Measurements from ENCODE around the gene NTHL1.

Gene NTHL1

GRCh38 chr16:2083876-2084780 lies 36.5 kb upstream of the NTHL1 start:
- DNase-seq = no peak

DNA sequence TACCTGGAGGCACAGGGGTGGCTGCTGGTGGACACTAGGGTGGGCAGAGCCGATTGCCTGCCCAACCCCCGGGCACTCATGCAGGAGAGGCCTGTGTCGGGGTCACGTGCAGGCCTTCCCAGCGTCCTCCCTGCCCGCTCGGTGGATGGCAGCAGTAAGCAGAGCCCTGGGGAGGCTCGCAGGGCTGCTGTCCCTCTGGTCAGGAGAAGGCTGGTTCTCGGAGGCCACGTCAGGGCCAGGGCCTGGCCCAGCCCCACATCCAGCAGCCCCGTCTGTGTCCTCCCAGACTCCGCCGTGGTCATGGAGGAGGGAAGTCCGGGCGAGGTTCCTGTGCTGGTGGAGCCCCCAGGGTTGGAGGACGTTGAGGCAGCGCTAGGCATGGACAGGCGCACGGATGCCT lies 35.8 kb upstream of the NTHL1 start:
- no peak for DNase-seq

DNA sequence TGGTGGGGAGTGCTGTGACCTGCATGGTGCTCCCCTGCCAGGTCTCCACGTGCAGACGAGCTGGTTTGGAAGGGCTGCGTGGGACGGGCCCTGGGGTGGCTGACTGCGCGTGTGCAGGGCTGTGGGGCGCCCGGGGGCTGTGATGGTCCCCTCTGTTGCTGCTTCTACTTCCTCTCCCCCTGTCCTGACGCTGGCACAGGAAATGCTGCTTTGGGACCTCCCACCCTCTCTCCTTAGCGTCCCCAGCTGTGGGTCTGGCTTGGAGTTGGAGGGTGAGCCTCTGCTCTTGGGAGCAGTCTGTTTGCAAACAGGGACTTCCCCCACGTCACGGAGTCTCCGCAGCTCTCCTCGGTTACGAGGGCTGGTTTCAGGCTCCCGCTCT lies 35.3 kb upstream of the NTHL1 start:
- DNase-seq = no peak

DNA sequence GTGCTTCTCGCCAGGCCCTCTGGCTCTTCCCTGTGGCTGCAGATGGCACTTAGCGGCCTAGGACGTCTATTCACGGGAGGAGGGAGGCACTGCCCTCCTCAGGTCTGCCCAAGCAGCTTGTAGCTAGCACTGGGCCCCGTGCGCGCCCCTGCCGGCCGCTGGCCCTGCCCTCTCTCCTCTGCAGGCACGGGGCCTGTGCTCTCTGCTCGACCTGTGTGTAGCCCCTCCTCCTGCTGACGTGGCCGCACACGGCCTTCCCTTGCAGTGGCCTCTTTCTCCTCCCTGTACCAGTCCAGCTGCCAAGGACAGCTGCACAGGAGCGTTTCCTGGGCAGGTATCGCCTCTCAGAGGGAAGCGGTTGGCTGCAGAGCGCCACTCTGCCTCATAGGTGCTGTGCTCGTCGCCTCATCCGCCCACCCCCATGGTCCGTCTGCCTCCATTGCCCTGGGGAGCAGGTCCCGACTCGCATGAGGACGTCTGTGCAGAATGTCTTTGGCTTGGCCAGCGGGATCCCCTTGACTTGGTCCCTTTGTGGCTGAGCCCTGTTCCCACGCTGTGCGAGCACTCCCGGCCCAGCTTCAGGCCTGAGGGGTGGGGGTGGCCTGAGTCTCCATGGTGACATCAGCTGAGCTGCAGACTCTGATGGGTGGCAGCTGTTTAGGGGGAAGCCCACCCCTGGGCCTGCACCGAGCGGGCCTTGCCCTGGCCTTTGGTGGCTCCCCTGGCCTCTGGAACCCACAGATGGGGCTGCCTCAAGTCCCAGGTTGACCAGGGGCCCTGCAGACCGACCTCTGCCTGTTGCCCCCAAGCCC lies 34.7 kb upstream of the NTHL1 start:
- no peak for DNase-seq

DNA sequence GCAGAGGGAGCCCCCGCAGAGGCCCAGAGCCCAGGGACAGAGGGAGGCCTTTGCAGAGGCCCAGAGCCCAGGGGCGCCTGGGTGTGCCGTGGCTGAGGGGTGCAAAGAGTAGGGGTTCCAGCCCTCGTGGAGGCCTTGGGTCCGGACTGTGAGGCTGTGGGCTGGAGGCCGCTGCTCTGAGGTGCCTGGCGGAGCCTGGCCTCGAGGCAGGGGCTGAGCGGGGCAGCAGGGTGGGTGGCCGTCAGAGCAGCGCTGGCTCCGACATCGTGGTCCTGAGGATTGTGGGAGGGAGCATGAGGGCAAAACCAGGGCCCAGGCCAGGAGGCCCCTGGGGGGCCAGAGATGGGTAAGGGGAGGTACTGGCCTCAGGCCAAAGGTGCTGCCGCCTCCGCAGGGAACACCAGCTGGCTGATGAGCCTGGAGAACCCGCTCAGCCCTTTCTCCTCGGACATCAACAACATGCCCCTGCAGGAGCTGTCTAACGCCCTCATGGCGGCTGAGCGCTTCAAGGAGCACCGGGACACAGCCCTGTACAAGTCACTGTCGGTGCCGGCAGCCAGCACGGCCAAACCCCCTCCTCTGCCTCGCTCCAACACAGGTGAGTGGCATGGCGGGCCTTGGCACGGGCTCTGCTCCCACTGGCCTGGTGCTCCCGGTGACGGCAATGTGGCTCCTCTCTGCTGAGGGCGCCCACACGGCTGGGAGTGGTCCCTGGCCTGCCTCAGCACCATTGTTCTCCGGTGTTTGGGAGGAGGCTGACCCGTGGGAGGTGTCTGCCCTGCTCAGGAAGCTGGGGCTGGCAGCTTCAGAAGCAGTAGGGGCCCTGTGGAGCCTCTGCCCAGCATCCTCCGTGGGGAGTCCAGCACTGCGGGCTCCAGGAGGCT lies 33.8 kb upstream of the NTHL1 start:
- no peak for DNase-seq

DNA sequence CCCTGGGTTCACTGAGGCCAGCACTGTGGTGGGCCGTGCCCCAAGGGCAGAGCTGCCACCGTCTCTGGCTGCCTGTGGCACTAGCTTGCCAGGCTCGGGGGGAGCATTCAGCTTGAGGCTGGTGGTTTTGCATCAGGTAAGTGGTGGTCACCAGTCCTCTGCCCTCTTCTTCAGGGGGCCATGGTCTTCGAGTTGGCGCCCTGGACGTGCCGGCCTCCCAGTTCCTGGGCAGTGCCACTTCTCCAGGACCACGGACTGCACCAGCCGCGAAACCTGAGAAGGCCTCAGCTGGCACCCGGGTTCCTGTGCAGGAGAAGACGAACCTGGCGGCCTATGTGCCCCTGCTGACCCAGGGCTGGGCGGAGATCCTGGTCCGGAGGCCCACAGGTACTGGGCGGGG lies 32.4 kb upstream of the NTHL1 start:
- no peak for DNase-seq

- no peak for DNase-seq
Observed at GRCh38 chr16:2079311-2079800, 31.7 kb upstream of the NTHL1 start.

DNA sequence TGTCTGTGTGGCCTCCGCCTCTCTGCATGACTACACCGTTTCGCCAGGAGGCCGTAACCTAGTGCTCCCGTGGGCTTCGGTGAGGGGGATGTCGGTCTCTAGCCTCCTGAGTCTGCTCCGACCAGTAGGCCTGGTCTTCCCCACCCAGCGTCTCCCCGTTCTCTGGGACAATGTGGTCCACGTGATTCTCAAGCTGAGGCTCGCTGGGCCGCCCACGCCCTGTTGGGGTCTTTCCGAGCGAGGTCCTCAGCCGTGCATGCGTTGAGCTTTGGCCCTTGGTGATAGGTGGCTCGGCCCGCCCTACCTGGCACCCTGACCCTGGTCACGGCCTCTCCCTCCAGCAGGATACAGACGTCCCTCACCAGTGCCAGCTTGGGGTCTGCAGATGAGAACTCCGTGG lies 31.1 kb upstream of the NTHL1 start:
- DNase-seq = no peak

- DNase-seq = no peak
Observed at GRCh38 chr16:2078096-2078495, 30.5 kb upstream of the NTHL1 start.

DNA sequence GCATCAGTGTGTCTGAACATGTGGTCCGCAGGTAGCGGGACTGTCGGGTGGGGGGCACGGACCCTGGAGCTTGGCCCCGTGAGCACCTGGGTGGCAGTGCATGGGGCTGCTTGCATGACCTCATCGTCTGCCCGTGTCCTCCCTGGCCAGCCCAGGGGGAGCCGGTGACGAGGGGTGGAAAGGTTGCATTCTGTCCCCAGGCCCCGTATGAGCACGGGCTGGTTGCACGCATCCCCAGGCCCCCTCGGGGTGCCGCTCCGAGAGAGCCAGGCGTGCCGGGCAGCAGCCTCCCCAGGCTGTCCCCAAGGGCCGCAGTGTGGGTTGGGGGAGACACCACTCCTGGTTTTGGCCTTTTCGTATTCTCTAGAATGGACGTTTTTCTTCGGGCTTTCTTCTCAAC lies 30.1 kb upstream of the NTHL1 start:
- no peak for DNase-seq

DNA sequence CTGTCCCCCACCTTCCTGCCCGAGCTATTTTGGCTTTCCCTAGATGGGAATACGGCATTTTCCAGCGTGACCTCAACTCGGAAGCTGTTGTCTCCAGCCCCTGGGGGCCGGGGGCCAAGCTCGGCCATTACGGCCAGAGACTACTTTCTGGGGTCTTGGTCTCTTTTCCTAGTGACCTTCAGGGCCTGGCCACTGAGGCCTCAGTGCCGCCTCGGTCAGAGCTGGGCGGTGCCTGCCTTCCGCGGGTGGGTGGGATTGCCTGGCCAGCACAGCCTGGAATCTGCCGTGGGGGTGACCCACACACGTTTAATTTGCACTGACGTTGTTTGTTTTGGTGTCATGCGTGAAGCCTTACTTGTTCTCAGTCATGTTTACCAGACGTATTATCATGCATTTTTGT lies 29.4 kb upstream of the NTHL1 start:
- no peak for DNase-seq

DNA sequence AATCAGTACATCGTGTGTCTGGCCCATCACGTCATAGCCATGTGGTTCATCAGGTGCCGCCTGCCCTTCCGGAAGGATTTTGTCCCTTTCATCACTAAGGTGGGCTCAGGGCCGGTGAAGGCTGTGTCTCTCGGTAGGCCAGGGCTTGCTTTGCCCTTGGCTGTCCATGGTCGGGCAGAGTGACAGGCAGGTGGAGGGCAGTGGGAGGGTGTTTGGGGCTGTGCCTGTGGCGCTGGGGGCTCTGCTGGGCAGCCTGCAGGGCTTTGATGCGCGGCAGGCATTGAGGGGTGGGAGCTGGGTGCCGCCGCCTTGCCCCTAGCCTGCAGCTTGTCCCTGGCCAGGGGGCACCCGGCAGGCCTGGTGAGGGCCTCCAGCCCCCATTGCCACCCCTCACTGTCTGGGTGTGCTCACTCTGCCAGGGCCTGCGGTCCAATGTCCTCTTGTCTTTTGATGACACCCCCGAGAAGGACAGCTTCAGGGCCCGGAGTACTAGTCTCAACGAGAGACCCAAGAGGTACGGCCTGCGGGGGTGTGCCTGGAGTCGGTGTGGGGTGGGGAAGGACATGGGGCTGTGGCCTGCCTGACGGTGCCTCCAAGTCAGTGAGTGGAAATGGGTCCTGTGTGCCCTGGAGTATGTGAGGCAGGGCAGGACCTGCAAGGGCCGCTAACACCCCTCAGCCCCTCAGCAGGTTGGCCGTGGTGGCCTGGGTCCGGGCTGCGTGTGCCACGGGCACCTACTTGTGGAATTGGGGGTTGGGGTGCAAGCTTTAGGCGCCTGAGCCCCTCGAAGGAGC lies 28.6 kb upstream of the NTHL1 start:
- DNase-seq = no peak

DNA sequence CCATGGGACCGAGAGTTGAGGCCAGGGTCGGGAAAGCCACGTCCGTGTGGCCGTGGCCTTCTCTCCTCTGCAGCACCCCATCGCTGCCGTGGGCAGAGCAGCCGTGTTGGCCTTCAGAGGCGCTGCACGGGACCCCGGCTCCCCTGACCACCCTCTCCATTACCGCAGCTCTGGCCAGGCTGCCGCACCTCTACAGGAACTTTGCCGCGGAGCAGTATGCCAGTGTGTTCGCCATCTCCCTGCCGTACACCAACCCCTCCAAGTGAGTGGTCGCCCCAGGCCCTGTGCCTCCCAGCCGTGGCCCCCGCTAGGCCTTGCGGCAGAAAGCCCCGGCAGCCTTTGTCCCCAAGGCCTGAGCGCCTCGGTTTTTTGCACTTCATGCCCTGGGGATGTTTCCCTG lies 28.0 kb upstream of the NTHL1 start:
- DNase-seq = no peak

DNA sequence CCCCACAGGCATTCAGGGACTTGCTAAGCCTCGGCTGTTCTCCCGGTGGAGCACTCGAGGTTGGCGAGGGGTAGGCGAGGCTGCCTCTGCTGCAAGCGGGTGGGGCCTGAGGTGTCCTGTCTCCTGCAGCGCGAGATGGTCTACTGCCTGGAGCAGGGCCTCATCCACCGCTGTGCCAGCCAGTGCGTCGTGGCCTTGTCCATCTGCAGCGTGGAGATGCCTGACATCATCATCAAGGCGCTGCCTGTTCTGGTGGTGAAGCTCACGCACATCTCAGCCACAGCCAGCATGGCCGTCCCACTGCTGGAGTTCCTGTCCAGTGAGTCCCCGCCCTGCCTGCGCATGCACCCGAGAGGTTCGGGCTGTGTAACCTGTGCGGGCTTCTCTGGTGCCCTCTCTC lies 26.4 kb upstream of the NTHL1 start:
- no peak for DNase-seq

- DNase-seq = no peak
Observed at GRCh38 chr16:2072926-2073325, 25.3 kb upstream of the NTHL1 start.

DNA sequence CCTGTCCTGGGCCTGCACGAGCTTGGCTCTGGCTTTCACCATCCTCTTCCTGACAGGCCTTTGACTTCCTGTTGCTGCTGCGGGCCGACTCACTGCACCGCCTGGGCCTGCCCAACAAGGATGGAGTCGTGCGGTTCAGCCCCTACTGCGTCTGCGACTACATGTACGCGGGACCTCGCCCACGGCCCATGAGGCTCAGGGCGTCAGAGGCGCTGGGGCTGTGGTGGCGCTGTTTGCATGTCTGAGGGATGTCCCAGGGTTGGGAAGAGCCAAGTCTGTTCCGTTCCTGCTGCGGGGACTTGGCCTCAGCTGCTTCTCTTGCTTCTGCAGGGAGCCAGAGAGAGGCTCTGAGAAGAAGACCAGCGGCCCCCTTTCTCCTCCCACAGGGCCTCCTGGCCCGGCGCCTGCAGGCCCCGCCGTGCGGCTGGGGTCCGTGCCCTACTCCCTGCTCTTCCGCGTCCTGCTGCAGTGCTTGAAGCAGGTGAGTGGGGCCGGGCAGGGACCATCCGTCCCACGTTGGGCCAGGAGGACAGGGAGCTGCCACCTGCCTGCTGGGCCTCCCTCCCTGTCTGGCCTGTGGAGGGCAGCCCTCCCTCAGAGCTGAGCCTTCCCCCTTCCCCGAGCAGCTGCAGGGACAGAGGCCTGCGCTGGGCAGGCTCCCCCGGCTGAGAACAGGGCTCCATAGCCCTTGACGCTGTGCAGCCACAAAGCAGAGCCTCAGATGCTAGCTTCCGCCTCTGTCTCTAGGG lies 24.0 kb upstream of the NTHL1 start:
- no peak for DNase-seq

DNA sequence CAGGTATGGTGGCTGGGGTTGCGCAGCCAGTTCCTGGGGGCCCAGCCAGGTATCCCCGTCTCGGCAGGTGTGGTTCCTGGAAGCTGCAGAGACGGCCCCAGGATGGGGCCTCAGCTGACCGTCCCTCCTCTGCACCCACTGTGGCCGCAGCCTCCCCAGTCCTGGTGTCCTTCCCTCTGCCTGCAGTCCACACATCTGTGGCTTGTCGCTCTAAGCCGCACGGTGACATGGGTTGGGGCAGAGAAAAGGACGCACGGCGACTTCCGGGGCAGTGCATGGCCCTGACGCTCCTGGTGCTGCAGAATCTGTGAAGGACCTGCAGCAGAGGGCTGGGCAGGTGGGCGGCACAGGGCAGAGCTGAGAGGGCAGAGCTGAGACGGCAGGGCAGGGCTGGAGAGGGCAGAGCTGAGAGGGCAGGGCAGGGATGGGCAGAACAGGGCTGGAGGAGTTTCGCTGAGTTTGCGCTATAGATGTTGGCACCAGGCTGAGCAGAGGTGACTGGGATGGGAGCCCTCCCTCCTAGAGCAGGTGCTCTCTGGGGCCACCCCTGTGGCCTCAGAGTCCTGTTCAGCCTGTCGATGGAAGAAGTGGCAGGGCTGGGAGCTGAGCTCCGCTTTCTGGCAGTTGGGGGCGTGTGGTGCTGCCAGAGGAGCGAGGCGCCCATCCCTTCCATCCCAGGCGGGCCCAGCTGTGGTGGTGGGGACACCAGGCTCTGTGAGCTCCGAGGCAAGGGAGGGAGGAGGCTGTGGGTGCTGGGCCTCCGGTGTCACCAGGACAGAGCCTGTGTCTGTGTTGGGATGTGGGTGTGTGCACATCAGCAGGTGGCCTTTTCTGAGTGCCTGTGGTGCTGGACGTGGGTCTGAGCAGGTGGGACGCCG lies 23.2 kb upstream of the NTHL1 start:
- DNase-seq = no peak

DNA sequence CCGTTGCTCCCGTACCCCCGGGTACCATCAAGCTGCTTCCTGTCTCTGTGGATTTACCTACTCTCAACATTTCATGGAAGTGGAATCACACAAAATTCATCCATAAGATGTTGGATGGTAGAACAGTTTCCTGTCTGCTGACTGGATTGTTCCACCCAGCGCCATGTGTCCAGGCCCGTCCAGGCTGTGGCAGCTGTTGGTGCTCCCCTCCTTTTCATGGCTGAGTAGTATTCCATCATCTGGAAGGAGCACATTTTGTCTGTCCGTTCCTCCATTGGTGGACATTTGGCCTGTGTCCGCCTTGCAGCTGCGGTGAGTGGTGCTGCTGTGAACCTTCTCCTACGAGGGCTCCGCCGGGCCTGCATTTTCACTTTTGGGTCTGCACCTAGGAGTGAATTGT lies 18.5 kb upstream of the NTHL1 start:
- DNase-seq = no peak

DNA sequence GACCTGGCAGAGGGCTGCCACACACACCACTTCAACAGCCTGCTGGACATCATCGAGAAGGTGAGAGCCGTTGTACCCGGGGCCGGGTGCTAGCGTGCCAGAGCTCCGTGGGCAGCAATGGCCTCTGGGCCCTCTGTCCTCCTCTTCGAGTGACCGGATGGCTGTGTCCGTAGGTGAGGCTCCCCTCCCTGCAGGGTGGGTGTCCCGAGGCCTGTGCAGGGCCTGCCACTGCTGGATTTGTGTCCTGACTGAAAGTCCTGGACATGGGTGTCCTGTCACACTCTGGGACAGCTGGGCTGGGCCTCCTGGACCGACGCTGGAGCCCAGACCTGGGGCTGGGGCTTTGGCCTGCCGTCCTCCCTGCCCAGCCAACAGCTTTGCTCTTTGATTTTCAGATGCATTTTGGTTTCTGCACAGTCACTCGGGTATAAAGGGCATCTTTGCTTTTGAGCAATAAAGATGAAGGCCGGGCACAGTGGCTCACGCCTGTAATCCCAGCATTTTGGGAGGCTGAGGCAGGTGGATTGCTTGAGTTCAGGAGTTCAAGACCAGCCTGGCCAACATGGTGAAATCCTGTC lies 16.8 kb upstream of the NTHL1 start:
- no peak for DNase-seq

DNA sequence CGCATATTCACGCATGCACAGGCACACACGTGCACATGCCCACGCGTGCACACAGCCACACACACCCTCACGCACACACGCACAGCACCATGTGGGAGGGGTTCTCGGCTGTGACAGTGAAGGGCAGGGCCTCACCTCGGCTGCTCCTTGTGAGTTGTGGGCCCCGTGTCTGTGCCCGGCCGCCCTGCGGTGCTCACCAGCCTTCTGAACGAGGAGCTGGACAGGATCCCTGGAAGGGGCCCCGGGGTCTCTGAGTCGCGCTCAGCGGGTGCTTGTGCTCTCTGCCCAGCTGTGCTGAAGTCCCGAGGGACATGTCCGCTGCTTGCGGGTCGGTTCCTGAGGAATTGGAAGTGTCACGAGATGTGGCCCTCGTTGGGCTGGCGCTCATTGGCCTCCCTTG lies 16.2 kb upstream of the NTHL1 start:
- no peak for DNase-seq
